H54 (cell line): Measurements from ENCODE around the gene TRIM65.
A peak's percentile ranks its signal among the peaks of the same experiment; 100 is the strongest.

Experiments used
- DNase-seq: peaks from one replicate; pipeline ENCODE4 v3.0.0; 2011; ENCODE audit warnings: low spot score, mixed read lengths; ENCODE audit not compliant: insufficient read length
- FAIRE-seq: peaks from 3 replicates; lab custom pipeline; 2011; peaks lifted over from hg19 to GRCh38; lab: Jason Lieb, UNC
- POLR2A ChIP-seq: IDR thresholded peaks from 2 replicates; pipeline ENCODE4 v1.6.1; 2011; ENCODE audit warnings: low read depth, mild to moderate bottlenecking, low read length

Gene TRIM65, protein sequence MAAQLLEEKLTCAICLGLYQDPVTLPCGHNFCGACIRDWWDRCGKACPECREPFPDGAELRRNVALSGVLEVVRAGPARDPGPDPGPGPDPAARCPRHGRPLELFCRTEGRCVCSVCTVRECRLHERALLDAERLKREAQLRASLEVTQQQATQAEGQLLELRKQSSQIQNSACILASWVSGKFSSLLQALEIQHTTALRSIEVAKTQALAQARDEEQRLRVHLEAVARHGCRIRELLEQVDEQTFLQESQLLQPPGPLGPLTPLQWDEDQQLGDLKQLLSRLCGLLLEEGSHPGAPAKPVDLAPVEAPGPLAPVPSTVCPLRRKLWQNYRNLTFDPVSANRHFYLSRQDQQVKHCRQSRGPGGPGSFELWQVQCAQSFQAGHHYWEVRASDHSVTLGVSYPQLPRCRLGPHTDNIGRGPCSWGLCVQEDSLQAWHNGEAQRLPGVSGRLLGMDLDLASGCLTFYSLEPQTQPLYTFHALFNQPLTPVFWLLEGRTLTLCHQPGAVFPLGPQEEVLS

DNA sequence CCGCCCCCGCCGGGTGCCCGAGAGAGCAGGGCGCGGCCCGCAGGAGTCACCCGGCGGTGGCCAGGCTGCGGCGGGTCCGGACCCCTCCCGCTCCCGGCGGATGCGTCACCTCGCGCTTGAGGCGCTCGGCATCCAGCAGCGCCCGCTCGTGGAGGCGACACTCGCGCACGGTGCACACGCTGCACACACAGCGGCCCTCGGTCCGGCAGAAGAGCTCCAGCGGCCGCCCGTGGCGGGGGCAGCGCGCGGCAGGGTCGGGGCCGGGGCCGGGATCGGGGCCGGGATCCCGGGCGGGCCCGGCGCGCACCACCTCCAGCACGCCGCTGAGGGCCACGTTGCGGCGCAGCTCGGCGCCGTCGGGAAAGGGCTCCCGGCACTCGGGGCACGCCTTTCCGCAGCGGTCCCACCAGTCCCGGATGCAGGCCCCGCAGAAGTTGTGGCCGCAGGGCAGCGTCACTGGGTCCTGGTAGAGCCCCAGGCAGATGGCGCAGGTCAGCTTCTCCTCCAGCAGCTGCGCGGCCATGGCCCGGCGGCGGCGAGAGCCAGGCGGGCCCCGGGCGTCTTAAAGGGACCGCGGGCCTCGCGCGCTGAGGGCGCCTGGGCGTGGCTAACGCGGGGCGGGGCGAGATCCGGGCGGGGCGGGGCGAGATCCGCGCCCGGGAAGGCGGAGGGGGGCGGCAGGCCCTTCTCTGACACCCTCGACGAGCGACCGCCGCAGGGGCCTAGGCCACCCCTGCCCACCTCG, at the start of gene TRIM65:
TRIM65 (minus strand) TSS at position 537 of the 745 bp plus-strand sequence; CDS start at position 523, 14 bp downstream.
- FAIRE-seq: no peak
- TF ChIP-seq POLR2A: peak; percentile 84
- peak; percentile 92 for DNase-seq

DNA sequence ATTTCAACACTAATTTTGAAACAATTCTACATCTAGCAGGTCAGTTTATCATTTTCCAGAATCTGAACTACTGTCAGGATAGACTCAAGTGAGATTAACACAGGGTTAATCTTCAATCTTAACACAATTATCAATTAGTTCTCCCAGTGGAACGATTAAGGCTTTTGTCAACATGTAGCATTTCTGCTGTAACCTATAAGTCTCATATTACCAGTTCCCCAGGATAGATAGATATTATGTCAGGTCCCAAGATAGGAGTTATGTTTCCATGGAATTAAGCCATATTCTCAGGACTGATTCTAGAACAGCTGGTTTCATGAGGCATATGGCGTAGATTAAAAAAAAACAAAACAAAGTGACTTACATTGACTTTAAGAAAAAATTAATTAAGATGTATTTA, 48.5 kb upstream of the TRIM65 start:
- FAIRE-seq: no peak

GRCh38 chr17:75943491-75943890, 46.7 kb upstream of the TRIM65 start:
- DNase-seq (no peak), FAIRE-seq (no peak)
- no peak for TF ChIP-seq POLR2A

More for the DNA sequence above, 48.5 kb upstream of the TRIM65 start:
- TF ChIP-seq POLR2A: no peak
- no peak for DNase-seq

DNA sequence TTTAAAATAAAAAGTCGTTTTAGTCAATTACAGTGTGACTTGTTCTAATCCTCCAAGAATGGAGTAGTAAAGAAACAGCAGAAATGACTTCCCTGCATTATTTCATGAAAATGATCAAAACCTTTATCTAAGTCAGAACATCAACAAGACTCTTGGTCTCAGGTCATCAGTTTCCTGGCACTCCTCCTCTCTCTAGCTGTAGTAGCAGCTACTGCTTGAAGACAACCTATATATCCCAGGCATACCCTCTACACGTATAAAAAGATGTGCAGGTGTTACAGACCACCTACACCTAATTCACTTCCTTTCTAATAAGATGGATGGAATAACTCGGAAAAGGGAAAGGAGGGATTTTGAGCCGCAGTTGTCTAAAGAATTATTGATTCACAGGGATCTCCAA, 45.7 kb upstream of the TRIM65 start:
- TF ChIP-seq POLR2A: no peak
- no peak for DNase-seq
- FAIRE-seq: no peak

- no peak for TF ChIP-seq POLR2A
- no peak for DNase-seq
- FAIRE-seq: no peak
These were observed 44.7 kb upstream of the TRIM65 start for GRCh38 chr17:75941442-75941819.

- peak; percentile 99 for TF ChIP-seq POLR2A
- peak; percentile 6 for FAIRE-seq
- peak; percentile 99 for DNase-seq
These were observed 44.1 kb upstream of the TRIM65 start, which contains the start of gene FBF1 for GRCh38 chr17:75940727-75941441. TSS of gene FBF1 (minus strand) at chr17:75941042. CDS start at chr17:75938149, 2,893 bp downstream.

DNA sequence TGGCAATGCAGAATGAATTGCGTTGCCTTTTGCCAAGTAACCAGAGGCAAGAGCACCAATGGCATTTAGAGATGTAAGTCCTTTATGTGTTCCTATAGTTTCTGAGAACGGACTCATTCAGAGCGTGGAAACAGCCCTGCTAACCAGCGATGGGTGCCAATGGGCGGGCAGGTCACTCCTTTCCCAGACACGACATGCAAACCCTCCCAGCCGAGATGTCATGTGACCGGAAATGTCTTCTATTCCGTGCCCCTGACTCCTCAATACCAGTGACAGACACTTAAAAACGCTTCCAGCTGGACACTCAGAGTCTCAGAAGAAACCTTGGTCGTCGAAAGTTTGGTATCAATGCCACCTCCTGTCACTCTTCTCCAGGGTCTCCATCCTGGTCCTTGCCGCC, 40.9 kb upstream of the TRIM65 start:
- no peak for DNase-seq
- no peak for FAIRE-seq
- TF ChIP-seq POLR2A: no peak

DNA sequence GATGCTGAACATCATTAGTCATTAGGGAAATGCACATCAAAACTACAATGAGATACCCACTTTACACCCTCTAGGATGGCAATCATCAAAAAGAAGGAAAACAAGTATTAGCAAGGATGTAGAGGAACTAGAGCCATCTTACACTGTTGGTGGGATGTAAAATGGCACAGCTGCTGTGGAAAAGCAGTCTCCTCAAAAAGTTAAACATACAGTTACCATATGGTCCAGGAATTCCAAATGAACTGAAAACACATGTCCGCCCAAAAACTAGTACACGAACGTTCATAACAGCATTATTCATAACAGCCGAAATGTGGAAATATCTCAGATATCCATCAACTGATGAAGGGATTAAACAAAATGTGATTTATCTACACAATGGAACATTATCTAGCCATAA, 37.1 kb upstream of the TRIM65 start:
- DNase-seq: no peak
- TF ChIP-seq POLR2A: no peak
- FAIRE-seq: no peak

GRCh38 chr17:75932852-75933251, 36.1 kb upstream of the TRIM65 start:
- FAIRE-seq (no peak), DNase-seq (no peak)
- no peak for TF ChIP-seq POLR2A

GRCh38 chr17:75931062-75931461, 34.3 kb upstream of the TRIM65 start:
- no peak for TF ChIP-seq POLR2A
- no peak for FAIRE-seq
- DNase-seq: no peak

DNA sequence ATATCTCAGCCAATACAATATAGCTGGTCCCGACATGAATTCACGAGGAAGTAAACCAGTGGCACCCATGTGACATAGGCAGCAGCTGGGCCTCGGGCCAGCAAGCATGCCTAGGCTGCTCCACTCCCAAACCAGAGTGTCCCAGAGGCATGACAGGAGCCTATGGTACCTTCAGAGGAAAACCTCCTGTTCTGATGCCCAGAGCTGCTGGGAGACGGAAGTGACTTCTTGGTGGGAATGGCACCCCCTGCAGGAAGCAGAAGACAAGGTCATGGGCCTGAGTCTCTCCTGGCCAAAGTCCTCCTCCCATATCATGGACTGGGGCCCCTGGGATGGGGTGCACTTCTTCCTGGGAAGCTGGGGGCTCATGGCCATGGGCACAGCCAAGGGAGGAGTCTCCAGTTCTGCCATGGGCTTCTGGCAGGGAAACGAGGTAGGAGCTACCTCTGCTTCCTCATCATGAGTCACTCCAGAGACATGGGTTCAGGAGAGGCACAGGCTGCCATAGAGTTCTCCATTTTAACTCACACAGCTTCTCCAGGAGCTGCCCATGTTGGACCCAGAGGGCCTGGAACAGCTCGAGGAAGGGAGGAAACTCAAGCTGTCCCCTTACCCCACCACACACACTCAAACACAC, 30.7 kb upstream of the TRIM65 start:
- no peak for TF ChIP-seq POLR2A
- no peak for FAIRE-seq
- DNase-seq: peak; percentile 53

- FAIRE-seq: no peak
- no peak for DNase-seq
- TF ChIP-seq POLR2A: no peak
These were observed 29.7 kb upstream of the TRIM65 start for GRCh38 chr17:75926456-75926855.

DNA sequence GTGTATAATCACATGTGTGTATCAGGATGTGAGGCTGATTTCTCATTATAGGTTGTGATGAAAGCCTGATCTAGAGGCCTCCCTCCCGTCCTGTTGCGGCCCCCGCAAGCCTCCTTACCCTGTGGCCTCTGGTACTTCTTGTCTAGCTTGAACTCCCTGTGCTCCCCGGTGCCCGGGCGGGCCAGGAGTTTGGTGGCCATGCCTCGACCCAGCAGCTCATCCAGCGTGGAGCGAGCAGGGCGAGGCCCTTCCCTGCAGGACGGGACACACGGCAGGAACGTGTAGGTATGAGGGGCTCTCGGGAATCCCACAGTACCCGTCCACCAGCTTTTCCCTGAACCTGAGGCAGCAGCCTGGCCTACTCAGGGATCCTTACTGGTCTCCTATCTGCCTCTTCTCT, 29.2 kb upstream of the TRIM65 start:
- TF ChIP-seq POLR2A: no peak
- FAIRE-seq (no peak), DNase-seq (no peak)
